ENCODE data around the gene TTC7B.

Gene TTC7B

GRCh38 chr14:90560991-90561390 lies 255.2 kb downstream of the TTC7B start:
- Histone ChIP-seq H4K20me1 (ENCODE audit: insufficient read depth, low read length) (no peaks in the 10 kb centered on the region), H3K4me2 (ENCODE audit: low read length) (no peak overlapping the region), H3K27ac (ENCODE audit: low read depth, low read length, poor library complexity, severe bottlenecking) (no peak overlapping the region), H2AFZ (ENCODE audit: low read length) (no peak overlapping the region), H3F3A (ENCODE audit: insufficient read depth, low read length) (no peaks in the 10 kb centered on the region), H3K27me3 (ENCODE audit: insufficient read depth, low read length) (peaks cover 4% of the 10 kb centered on the region; the same call in 1 of the 2 replicates), H3K36me3 (ENCODE audit: insufficient read depth, low read length) (no peaks in the 10 kb centered on the region), H3K9me2 (ENCODE audit: low read depth, low read length) (no peaks in the 10 kb centered on the region), H3K79me2 (ENCODE audit: insufficient read depth, low read length) (no peaks in the 10 kb centered on the region), H3K9me3 (ENCODE audit: low read length) (no peaks in the 10 kb centered on the region), H3K4me1 (ENCODE audit: insufficient read depth, low read length, severe bottlenecking) (no peaks in the 10 kb centered on the region), H3K9ac (ENCODE audit: low read length) (no peak overlapping the region), H3K4me3 (ENCODE audit: low read depth, low read length, poor library complexity, severe bottlenecking) (no peak overlapping the region)
- TF ChIP-seq EZH2 (IDR thresholded peaks at IDR 0.05; ENCODE audit: borderline replicate concordance, low read length) (no peak), CTCF (IDR thresholded peaks at IDR 0.05; ENCODE audit: low read length) (no peak)

DNA sequence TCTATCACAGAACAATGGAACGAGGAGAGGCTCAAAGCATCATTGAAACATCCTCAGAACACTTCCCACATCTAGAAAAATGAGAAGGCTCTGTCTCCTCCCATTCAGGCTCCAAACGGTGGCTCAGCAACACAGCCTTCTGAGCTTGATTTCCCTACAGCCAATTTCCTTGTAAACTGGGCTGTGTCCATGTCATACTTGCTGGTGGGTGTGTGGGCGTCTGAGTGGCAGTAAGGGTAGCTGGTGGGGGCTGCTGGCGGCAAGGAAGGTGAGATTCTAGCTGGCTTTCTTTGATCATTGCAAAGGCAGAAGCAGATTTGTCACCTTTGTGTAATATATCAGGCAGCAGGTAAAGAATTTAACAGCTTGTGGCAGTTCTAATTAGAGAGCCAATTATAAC lies 255.7 kb downstream of the TTC7B start:
- no peaks in the 10 kb centered on the region for H3K9me2 ChIP-seq (ENCODE audit: low read depth, low read length)
- no peak overlapping the region for H3K27ac ChIP-seq (ENCODE audit: low read depth, low read length, poor library complexity, severe bottlenecking)
- H3K4me1 ChIP-seq (ENCODE audit: insufficient read depth, low read length, severe bottlenecking), result no peaks in the 10 kb centered on the region
- no peak overlapping the region for H3K4me3 ChIP-seq (ENCODE audit: low read depth, low read length, poor library complexity, severe bottlenecking)
- H3K36me3 ChIP-seq (ENCODE audit: insufficient read depth, low read length), result no peaks in the 10 kb centered on the region
- no peak overlapping the region for H3K4me2 ChIP-seq (ENCODE audit: low read length)
- no peak for TF ChIP-seq EZH2 (IDR thresholded peaks at IDR 0.05; ENCODE audit: borderline replicate concordance, low read length)
- TF ChIP-seq CTCF (IDR thresholded peaks at IDR 0.05; ENCODE audit: low read length), result no peak
- no peaks in the 10 kb centered on the region for H3K9me3 ChIP-seq (ENCODE audit: low read length)
- no peak overlapping the region for H2AFZ ChIP-seq (ENCODE audit: low read length)
- H3K9ac ChIP-seq (ENCODE audit: low read length), result no peak overlapping the region
- no peaks in the 10 kb centered on the region for H4K20me1 ChIP-seq (ENCODE audit: insufficient read depth, low read length)
- H3K27me3 ChIP-seq (ENCODE audit: insufficient read depth, low read length), result peaks cover 4% of the 10 kb centered on the region; the same call in 1 of the 2 replicates
- H3F3A ChIP-seq (ENCODE audit: insufficient read depth, low read length), result no peaks in the 10 kb centered on the region
- no peaks in the 10 kb centered on the region for H3K79me2 ChIP-seq (ENCODE audit: insufficient read depth, low read length)

- Histone ChIP-seq H3K4me2 (ENCODE audit: low read length) (no peak overlapping the region), H3K4me3 (ENCODE audit: low read depth, low read length, poor library complexity, severe bottlenecking) (no peak overlapping the region), H3K9ac (ENCODE audit: low read length) (no peak overlapping the region), H3K36me3 (ENCODE audit: insufficient read depth, low read length) (no peaks in the 10 kb centered on the region), H3K4me1 (ENCODE audit: insufficient read depth, low read length, severe bottlenecking) (no peaks in the 10 kb centered on the region), H4K20me1 (ENCODE audit: insufficient read depth, low read length) (no peaks in the 10 kb centered on the region), H3K27me3 (ENCODE audit: insufficient read depth, low read length) (peaks cover 9% of the 10 kb centered on the region; the same call in 1 of the 2 replicates), H3K9me2 (ENCODE audit: low read depth, low read length) (no peaks in the 10 kb centered on the region), H2AFZ (ENCODE audit: low read length) (no peak overlapping the region), H3K79me2 (ENCODE audit: insufficient read depth, low read length) (no peaks in the 10 kb centered on the region), H3K9me3 (ENCODE audit: low read length) (no peaks in the 10 kb centered on the region), H3K27ac (ENCODE audit: low read depth, low read length, poor library complexity, severe bottlenecking) (no peak overlapping the region), H3F3A (ENCODE audit: insufficient read depth, low read length) (no peaks in the 10 kb centered on the region)
- no peak for TF ChIP-seq CTCF (IDR thresholded peaks at IDR 0.05; ENCODE audit: low read length)
- no peak for TF ChIP-seq EZH2 (IDR thresholded peaks at IDR 0.05; ENCODE audit: borderline replicate concordance, low read length)
Measured at GRCh38 chr14:90559811-90560492, 256.3 kb downstream of the TTC7B start.
